ENCODE results near the gene ZFTA. TPM values are rescaled to one million over a fixed set of nuclear protein-coding genes. Genes with fewer than 3 reads are reported as not detected.

Gene ZFTA
- total and polyA plus RNA-seq, 9 donors = 20.2 to 64.4 (median 48.3) TPM

DNA sequence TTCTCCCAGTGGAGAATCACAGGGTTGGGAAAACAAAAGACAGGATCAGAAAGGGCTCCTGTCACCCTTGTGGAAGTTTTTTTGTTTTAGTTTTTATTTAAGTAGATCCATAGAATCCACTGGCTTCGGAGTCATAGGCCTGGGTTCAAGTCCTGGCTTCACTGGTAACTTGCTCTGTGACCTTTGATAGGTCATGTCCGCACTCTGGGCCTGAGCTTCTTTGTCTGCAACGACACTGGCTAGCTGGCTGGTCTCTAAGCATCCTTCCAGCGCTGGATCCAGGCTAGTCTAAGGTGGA is 1.4 kb downstream of the ZFTA start:
- peaks cover 19% of the 10 kb centered on the region for H3K4me1 ChIP-seq (ENCODE audit: insufficient read depth)
- no peaks in the 10 kb centered on the region for H3K9me3 ChIP-seq
- H3K27me3 ChIP-seq = no peaks in the 10 kb centered on the region
- 9 to 11% (median 10%) methylated on average over 4 of the region's 4 CpGs for WGBS, 3 donors
- intact Hi-C loops (cut with DNase I) = loop anchor here in 3 of 4 donors (5.0 to 10.0 kb wide), 5 partner anchors 45 to 882 kb away; partner anchors contain the start of genes RTN3 (in 1 of the 3), SLC3A2 (in 1 of the 3) and SPINDOC (in 1 of the 3)
- peak overlapping the region; percentile 78 for H3K4me3 ChIP-seq
- H3K36me3 ChIP-seq = no peaks in the 10 kb centered on the region
- TF ChIP-seq EP300 (IDR thresholded peaks at IDR 0.05) (no peak), POLR2A (IDR thresholded peaks at IDR 0.05) (no peak), CTCF (IDR thresholded peaks at IDR 0.05) (no peak)
- DNase-seq = no peak
- peak overlapping the region; percentile 80 to 89 for H3K27ac ChIP-seq

- TF ChIP-seq EP300 (IDR thresholded peaks at IDR 0.05) (no peak), CTCF (IDR thresholded peaks at IDR 0.05) (no peak), POLR2A (IDR thresholded peaks at IDR 0.05) (no peak)
- Histone ChIP-seq H3K4me1 (ENCODE audit: insufficient read depth) (peaks cover 19% of the 10 kb centered on the region), H3K4me3 (peak overlapping the region; percentile 78), H3K27me3 (no peaks in the 10 kb centered on the region), H3K9me3 (no peaks in the 10 kb centered on the region), H3K36me3 (no peaks in the 10 kb centered on the region), H3K27ac (peak overlapping the region in 1 of 2 donors; percentile 89)
- DNase-seq = peak; percentile 31 to 60 (median 42)
- 48 to 55% (median 52%) methylated on average over 7 of the region's 7 CpGs for WGBS, 3 donors
- intact Hi-C loops (cut with DNase I) = loop anchor here in 3 of 4 donors (5.0 to 10.0 kb wide), 5 partner anchors 46 to 882 kb away; partner anchors contain the start of genes RTN3 (in 1 of the 3), SLC3A2 (in 1 of the 3) and SPINDOC (in 1 of the 3)
Observed at GRCh38 chr11:63766531-63767235, 1.9 kb downstream of the ZFTA start.

DNA sequence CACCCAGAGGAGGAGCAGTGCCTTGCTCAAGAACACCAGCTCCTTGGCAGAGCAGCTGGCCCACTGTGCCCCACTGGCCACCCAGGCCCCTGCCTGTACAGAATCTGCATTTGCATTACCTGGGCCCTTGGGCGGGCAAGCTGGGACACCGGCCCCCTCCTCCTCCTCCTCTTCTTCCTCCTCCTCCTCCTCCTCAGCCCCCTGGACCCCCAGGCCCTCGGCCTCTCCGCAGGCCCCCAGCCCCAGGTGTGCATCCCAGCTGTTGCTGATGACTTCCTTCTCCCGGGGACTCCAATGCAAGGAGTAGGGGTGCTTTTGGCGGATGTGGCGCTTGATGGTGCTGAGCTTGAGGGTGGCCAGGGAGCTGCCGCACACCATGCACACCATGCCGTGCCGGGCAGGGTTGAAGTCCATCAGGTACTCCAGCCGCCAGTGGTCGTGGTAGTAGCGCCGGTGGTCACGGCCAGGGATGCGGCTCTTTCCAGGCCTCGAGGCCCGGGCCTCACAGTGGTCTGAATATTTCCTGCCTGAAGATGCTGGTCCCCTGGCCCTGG is 2.8 kb downstream of the ZFTA start:
- intact Hi-C loops (cut with DNase I) = loop anchor here in 3 of 4 donors (5.0 to 10.0 kb wide), 5 partner anchors 47 to 881 kb away; partner anchors contain the start of genes RTN3 (in 1 of the 3), SLC3A2 (in 1 of the 3) and SPINDOC (in 1 of the 3)
- Histone ChIP-seq H3K4me3 (no peak overlapping the region), H3K27ac (peak overlapping the region; percentile 89 to 92), H3K9me3 (no peaks in the 10 kb centered on the region), H3K4me1 (ENCODE audit: insufficient read depth) (peaks cover 19% of the 10 kb centered on the region), H3K27me3 (no peaks in the 10 kb centered on the region), H3K36me3 (no peaks in the 10 kb centered on the region)
- TF ChIP-seq EP300 (IDR thresholded peaks at IDR 0.05) (no peak), POLR2A (IDR thresholded peaks at IDR 0.05) (no peak), CTCF (IDR thresholded peaks at IDR 0.05) (no peak)
- 65 to 71% (median 67%) methylated on average over 18 of the region's 18 CpGs for WGBS, 3 donors
- peak; percentile 37 to 58 (median 51) for DNase-seq

DNA sequence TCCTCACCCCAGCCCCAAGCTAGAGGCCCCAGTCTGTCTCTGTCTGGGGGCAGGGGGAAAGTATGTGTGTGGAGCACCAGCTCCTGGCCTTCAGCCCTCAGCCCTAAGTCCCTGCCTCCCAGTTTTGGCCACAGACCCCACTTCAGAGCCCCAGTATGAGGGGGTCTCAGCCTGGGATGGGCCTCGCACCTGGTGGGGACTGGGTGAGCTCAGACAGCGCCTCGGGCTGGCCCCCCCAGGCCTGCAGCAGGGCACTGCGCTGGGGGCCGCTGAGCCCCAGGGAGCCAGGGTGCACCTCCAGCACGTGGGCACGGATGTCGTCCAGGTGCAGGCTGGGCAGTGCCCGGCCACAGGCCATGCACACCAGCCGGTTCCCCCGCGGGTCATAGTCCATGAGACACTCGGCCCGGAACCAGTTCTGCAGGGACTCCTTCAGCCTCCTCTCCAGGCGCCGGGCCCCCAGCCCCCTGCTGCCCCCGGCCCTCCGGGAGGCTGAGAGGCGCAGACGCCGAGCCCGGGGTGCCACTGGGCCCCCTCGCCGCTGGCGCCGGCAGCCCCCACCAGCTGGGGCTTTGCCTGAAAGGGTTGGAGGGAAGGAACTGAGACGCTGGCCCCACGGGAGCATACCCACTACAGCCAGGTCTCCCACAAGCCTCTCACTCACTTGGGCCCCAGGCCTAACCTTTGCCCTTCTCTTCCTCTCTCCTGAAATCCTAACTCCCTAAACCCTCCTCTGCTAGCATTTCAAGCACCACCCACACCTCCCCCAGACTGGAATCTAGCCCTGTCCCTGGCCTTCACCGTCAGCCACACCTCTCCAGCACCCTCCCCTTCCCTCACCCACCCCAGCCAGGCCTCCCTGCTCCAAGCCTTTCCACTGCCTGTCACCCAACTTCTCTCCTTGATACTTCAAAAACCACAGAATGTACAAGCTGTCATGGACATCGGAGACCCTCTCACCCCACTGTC is 3.6 kb downstream of the ZFTA start:
- TF ChIP-seq CTCF (IDR thresholded peaks at IDR 0.05) (no peak), EP300 (IDR thresholded peaks at IDR 0.05) (no peak), POLR2A (IDR thresholded peaks at IDR 0.05) (no peak)
- 34 to 48% (median 47%) methylated on average over 9 to 30 of the region's 30 CpGs for WGBS, 3 donors
- no peaks in the 10 kb centered on the region for H3K27me3 ChIP-seq
- peak; percentile 70 to 79 (median 74) for DNase-seq
- H3K9me3 ChIP-seq = no peaks in the 10 kb centered on the region
- H3K27ac ChIP-seq = peak overlapping the region; percentile 89 to 92
- H3K4me3 ChIP-seq = peak overlapping the region; percentile 52
- no peaks in the 10 kb centered on the region for H3K36me3 ChIP-seq
- intact Hi-C loops (cut with DNase I) = loop anchor here in 3 of 4 donors (5.0 to 10.0 kb wide), 5 partner anchors 47 to 880 kb away; partner anchors contain the start of genes RTN3 (in 1 of the 3), SLC3A2 (in 1 of the 3) and SPINDOC (in 1 of the 3)
- peaks cover 19% of the 10 kb centered on the region for H3K4me1 ChIP-seq (ENCODE audit: insufficient read depth)
